Peyer's patch (tissue), 4 donors: Measurements from ENCODE around the gene SLC24A4.

Experiments used
- CTCF ChIP-seq, 6 experiments: fragments of 450-650 bp in 4 of 6; fragments of 200-600 bp in 2 of 6; sonication (generic) in 1 of 6; IDR thresholded peaks; one replicate each; pipeline ENCODE4 v1.5.1; 2017 to 2019; ENCODE audit warnings: antibody characterized with exemption in 6 of 6, mild to moderate bottlenecking in 3 of 6, moderate library complexity in 1 of 6
- POLR2A ChIP-seq, 2 donors: fragments of 450-650 bp; IDR thresholded peaks; one replicate each; pipeline ENCODE4 v1.5.1; 2017; ENCODE audit warnings: antibody characterized with exemption in 2 of 2, mild to moderate bottlenecking in 2 of 2, moderate library complexity in 2 of 2

GRCh38 chr14:92464716-92465115, 141.8 kb downstream of the SLC24A4 start:
- TF ChIP-seq CTCF (IDR thresholded peaks at IDR 0.05) (no peak), POLR2A (IDR thresholded peaks at IDR 0.05) (no peak)
